Ovary (tissue), 9 donors: ENCODE results near the gene GRK7. TPM values are rescaled to one million over a fixed set of nuclear protein-coding genes. Genes with fewer than 3 reads are reported as not detected.

Experiments used
- DNase-seq, 5 donors: peaks; one replicate each; pipeline ENCODE4 v3.0.0-alpha.2; 2019 to 2020
- H3K27ac ChIP-seq, 2 donors: fragments of 200-600 bp; one replicate each; pipeline versions ENCODE4 v1.5.1 to v1.8.0; 2019 to 2022
- H3K27me3 ChIP-seq: fragments of 200-600 bp; one replicate; pipeline ENCODE4 v1.8.0; 2022
- H3K36me3 ChIP-seq: fragments of 200-600 bp; sonication (generic); one replicate; pipeline ENCODE4 v1.5.1; 2019
- H3K4me1 ChIP-seq: one replicate; pipeline ENCODE4 v1.8.1; 2013; ENCODE audit warnings: mild to moderate bottlenecking, moderate library complexity; ENCODE audit not compliant: insufficient read depth
- H3K4me3 ChIP-seq: fragments of 200-600 bp; sonication (generic); one replicate; pipeline ENCODE4 v1.5.1; 2017
- H3K9me3 ChIP-seq, 2 donors: fragments of 200-600 bp in 1 of 2; sonication (generic) in 1 of 2; one replicate each; pipeline versions ENCODE4 v1.5.1 to v1.8.1; 2013 to 2019; ENCODE audit warnings: mild to moderate bottlenecking in 1 of 2, moderate library complexity in 1 of 2
- EP300 ChIP-seq: sonication (generic); formaldehyde crosslinking; IDR thresholded peaks from one replicate; pipeline ENCODE4 v1.6.1; 2017; ENCODE audit warnings: antibody characterized with exemption
- POLR2A ChIP-seq: fragments of 450-650 bp; IDR thresholded peaks from one replicate; pipeline ENCODE4 v1.6.1; 2017; ENCODE audit warnings: antibody characterized with exemption, mild to moderate bottlenecking, moderate library complexity
- whole genome bisulfite sequencing, 3 donors: extraction: QIAGEN DNeasy Blood & Tissue Kit in 1 of 3; methylation state at CpG; one replicate each; pipeline versions ENCODE4 v1.1.5 to v1.1.7; 2013 to 2017; 5-methylcytosine and 5-hydroxymethylcytosine counted together
- intact Hi-C, 4 donors: fragments of 100-400 bp; cut with DNase I; formaldehyde crosslinking; loops; one replicate each; pipeline versions ENCODE4 v1.11.0 to v1.15.1; 2022 to 2023
- polyA plus RNA-seq, 2 donors: library from polyadenylated mRNA; stranded (reverse); fragments of 200-250 nt in 1 of 2; fragments of 350-450 nt in 1 of 2; fragmentation: Illumina TruSeq in 1 of 2; extraction: RNeasy Lipid Tissue Mini Kit (QIAGEN cat#74804) in 1 of 2; gene quantifications; one replicate each; pipeline ENCODE4 v1.2.3, GENCODE V29; 2013 to 2014
- total RNA-seq, 7 donors: library from RNA; depleted of rRNA in 2 of 7; stranded (reverse); fragments of >200 nt in 2 of 7; fragmentation: NEBNext Ultra II Directional in 3 of 7; extraction: Animal tissue kit (Norgen Biotek cat#: 25700) in 3 of 7; gene quantifications; one replicate each; pipeline versions ENCODE4 v1.1.0 to v1.2.4, GENCODE V29; 2016 to 2023
- TF ChIP-seq, protein P1 (sequence below), 3 donors: fragments of 450-650 bp in 2 of 3; fragments of 200-600 bp in 1 of 3; IDR thresholded peaks; one replicate each; pipeline versions ENCODE4 v1.5.1 to v1.8.0; 2016 to 2022; ENCODE audit warnings: antibody characterized with exemption in 3 of 3, mild to moderate bottlenecking in 1 of 3
- donor health status: DM: no; HTN: no; CAD: no; lungs with moderate emphysema.
- donor health status: DM: no; HTN: no; CAD: no.
- donor health status: Bipolar disorder and iron deficiency.
- donor health status: DM: yes; HTN: yes; CAD: no.
- donor health status: DM: no; HTN: no; CAD: no.
- donor health status: DM: yes; HTN: yes; CAD: no.

The GRK7 gene
- total and polyA plus RNA-seq, 9 donors: 0.02 to 0.13 (median 0.10) TPM; not detected in 5

DNA sequence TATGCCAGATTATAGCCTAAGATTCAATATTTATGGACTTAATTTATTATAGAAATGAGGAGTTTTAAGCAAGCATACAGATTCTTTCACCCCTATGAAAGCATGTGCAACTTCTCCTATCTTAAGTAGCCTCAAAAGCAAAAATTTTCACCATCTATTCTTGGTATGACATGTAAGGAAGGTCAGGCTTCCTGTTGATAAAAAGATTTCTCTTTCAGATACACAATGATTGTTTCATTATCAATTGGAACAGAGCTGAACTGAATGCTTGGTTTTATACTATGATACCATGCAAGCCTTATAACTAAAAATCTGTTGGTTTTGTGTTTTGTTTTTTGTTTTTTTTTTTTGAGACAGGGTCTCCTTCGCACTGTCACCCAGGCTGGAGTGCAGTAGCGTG, 3.9 kb downstream of the GRK7 start:
- DNase-seq: no peak
- no peaks in the 10 kb centered on the region for H3K4me1 ChIP-seq
- no peak overlapping the region for H3K27ac ChIP-seq
- WGBS, 3 donors: 84 to 88% (median 88%) methylated on average over 2 of the region's 2 CpGs
- no peaks in the 10 kb centered on the region for H3K36me3 ChIP-seq
- no peak overlapping the region for H3K4me3 ChIP-seq
- H3K9me3 ChIP-seq: no peaks in the 10 kb centered on the region
- no peaks in the 10 kb centered on the region for H3K27me3 ChIP-seq
- TF ChIP-seq EP300 (no peak), POLR2A (no peak)
- TF ChIP-seq, protein P1, sequence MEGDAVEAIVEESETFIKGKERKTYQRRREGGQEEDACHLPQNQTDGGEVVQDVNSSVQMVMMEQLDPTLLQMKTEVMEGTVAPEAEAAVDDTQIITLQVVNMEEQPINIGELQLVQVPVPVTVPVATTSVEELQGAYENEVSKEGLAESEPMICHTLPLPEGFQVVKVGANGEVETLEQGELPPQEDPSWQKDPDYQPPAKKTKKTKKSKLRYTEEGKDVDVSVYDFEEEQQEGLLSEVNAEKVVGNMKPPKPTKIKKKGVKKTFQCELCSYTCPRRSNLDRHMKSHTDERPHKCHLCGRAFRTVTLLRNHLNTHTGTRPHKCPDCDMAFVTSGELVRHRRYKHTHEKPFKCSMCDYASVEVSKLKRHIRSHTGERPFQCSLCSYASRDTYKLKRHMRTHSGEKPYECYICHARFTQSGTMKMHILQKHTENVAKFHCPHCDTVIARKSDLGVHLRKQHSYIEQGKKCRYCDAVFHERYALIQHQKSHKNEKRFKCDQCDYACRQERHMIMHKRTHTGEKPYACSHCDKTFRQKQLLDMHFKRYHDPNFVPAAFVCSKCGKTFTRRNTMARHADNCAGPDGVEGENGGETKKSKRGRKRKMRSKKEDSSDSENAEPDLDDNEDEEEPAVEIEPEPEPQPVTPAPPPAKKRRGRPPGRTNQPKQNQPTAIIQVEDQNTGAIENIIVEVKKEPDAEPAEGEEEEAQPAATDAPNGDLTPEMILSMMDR (IDR thresholded peaks at IDR 0.05): no peak
- intact Hi-C loops: no loop called here

DNA sequence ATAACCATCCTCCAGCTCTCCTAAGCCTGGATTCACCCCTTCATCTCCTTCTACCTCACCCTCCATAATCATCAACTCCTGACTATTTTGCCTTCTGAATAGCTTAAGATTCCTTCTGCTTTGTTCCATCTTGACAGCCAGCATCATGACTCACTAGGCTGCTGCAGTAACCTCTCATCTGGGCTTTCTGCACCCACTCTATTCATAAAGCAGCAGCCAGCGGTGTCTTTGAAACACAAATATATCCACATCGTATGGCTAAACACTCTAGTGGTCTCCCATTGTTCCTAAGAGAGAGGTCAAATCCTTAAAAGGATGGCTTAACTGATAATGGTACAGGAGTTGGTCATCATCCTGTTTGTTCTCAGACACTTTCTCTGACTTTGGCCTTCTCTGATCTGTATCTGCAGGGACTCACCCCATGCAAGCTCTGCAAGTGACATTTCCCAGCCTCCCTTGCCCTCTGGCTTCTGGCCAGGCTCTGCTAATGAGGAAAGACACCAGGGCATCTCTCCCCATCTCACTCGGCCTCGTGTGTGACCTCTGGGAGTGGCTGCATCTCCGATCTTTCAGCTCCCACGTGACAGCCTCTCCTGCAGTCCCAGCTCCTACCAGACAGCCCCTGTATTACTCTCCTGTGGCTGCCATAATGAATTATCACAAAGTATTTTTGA, 6.2 kb downstream of the GRK7 start:
- Histone ChIP-seq H3K27ac (no peak overlapping the region), H3K36me3 (no peaks in the 10 kb centered on the region), H3K9me3 (no peaks in the 10 kb centered on the region), H3K27me3 (no peaks in the 10 kb centered on the region), H3K4me1 (no peaks in the 10 kb centered on the region), H3K4me3 (no peak overlapping the region)
- no peak for TF ChIP-seq POLR2A
- no peak for TF ChIP-seq EP300
- TF ChIP-seq, protein P1 (IDR thresholded peaks at IDR 0.05): no peak
- no peak for DNase-seq
- intact Hi-C loops: no loop called here
- 49 to 65% (median 53%) methylated on average over 6 of the region's 6 CpGs for WGBS, 3 donors

DNA sequence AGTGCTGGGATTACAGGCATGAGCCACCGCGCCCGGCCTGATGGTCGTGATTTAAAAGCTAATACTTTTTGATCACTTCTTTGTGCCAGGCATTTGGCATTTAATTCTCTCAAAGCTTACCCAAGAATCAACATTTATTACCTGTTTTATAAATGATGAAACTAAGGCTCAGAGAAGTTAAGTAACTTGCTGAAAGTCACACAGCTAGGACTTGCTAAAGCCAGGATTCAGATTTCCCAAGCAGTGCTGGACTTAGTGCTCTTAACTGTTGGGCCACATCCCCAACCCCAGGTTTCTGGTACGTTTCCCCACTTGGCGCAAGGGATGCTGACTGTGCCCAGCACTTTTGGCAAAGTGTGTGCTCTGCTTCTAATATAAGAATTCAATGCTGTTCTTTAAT, 10.5 kb downstream of the GRK7 start:
- Histone ChIP-seq H3K4me1 (no peaks in the 10 kb centered on the region), H3K4me3 (no peak overlapping the region), H3K9me3 (no peaks in the 10 kb centered on the region), H3K27ac (no peak overlapping the region), H3K36me3 (no peaks in the 10 kb centered on the region), H3K27me3 (no peaks in the 10 kb centered on the region)
- WGBS, 3 donors: 94 to 97% (median 94%) methylated on average over 6 of the region's 6 CpGs
- no peak for DNase-seq
- intact Hi-C loops: no loop called here
- TF ChIP-seq POLR2A (no peak), EP300 (no peak)
- TF ChIP-seq, protein P1 (IDR thresholded peaks at IDR 0.05): no peak

DNA sequence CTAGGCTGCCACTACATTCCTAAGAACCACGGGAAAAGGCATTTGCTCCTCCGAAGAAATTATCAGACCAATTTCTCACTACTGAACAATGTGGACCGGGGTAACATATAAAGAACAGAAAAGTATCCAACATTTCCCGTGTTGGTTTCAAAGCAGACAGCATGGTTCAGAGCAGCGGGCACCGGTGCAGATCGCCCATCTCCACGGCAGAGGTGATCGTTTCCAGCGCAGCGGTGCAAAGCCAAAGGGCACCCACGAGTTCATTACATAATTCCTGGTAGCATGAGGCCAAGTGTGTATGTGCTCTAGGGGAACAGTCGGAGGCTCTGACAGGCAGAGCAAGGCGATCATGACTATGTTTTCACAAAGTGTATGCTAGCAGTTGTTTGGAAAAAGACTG, 13.2 kb downstream of the GRK7 start:
- Histone ChIP-seq H3K36me3 (no peaks in the 10 kb centered on the region), H3K27ac (no peak overlapping the region), H3K27me3 (no peaks in the 10 kb centered on the region), H3K4me3 (no peak overlapping the region), H3K9me3 (no peaks in the 10 kb centered on the region), H3K4me1 (no peaks in the 10 kb centered on the region)
- TF ChIP-seq POLR2A (no peak), EP300 (no peak)
- TF ChIP-seq, protein P1 (IDR thresholded peaks at IDR 0.05): no peak
- no peak for DNase-seq
- WGBS, 3 donors: 86 to 90% (median 90%) methylated on average over 14 of the region's 14 CpGs
- intact Hi-C loops: no loop called here
